ENCODE results near the gene SLC27A5.

GRCh38 chr19:58522709-58523108 is 10.9 kb upstream of the SLC27A5 start:
- TF ChIP-seq EZH2 (IDR thresholded peaks at IDR 0.05; ENCODE audit: insufficient read depth, poor library complexity, severe bottlenecking), result no peak
- TF ChIP-seq EZH2phosphoT487 (IDR thresholded peaks at IDR 0.05; ENCODE audit: insufficient read depth, low read depth), result no peak

Measured in GM23248 (cell line).